Sigmoid colon (tissue), 4 donors: Measurements from ENCODE around the gene CLGN.

Experiments
- CTCF ChIP-seq, 4 experiments: fragments of 450-650 bp in 3 of 4; fragments of 200-600 bp in 1 of 4; IDR thresholded peaks; one replicate each; pipeline ENCODE4 v1.5.1; 2016 to 2019; ENCODE audit warnings: antibody characterized with exemption in 4 of 4, mild to moderate bottlenecking in 3 of 4, moderate library complexity in 2 of 4
- EP300 ChIP-seq, 4 donors: sonication (generic); formaldehyde crosslinking; IDR thresholded peaks; one replicate each; pipeline ENCODE4 v1.6.1; 2017; ENCODE audit warnings: antibody characterized with exemption in 4 of 4
- POLR2A ChIP-seq, 2 donors: fragments of 450-650 bp; IDR thresholded peaks; one replicate each; pipeline ENCODE4 v1.6.1; 2016; ENCODE audit warnings: antibody characterized with exemption in 2 of 2, mild to moderate bottlenecking in 2 of 2, moderate library complexity in 2 of 2
- POLR2AphosphoS5 ChIP-seq, 4 donors: sonication (generic); formaldehyde crosslinking; IDR thresholded peaks; one replicate each; pipeline ENCODE4 v1.6.1; 2017; ENCODE audit warnings: antibody characterized with exemption in 4 of 4

- TF ChIP-seq POLR2AphosphoS5 (IDR thresholded peaks at IDR 0.05) = no peak
- TF ChIP-seq CTCF (IDR thresholded peaks at IDR 0.05) = no peak
- TF ChIP-seq POLR2A (IDR thresholded peaks at IDR 0.05) = no peak
- no peak for TF ChIP-seq EP300 (IDR thresholded peaks at IDR 0.05)
These were observed 83.3 kb downstream of the CLGN start for GRCh38 chr4:140344101-140344500.
